Lung microvascular endothelial cell (primary cell): Measurements from ENCODE around the gene INHA. TPM values are rescaled to one million over a fixed set of nuclear protein-coding genes. Genes with fewer than 3 reads are reported as not detected.

Experiments used
- DNase-seq, 2 donors: peaks; one replicate each; pipeline versions ENCODE4 v3.0.0 to v3.0.0-alpha.2; 2010; ENCODE audit warnings: low read depth in 2 of 2
- total RNA-seq: library from RNA; depleted of rRNA; stranded (reverse); fragments of >200 nt; gene quantifications from 2 replicates; pipeline ENCODE4 v1.2.1, GENCODE V29; 2014

The INHA gene
- total RNA-seq: not detected in 2 replicates

GRCh38 chr2:219572237-219573001 is at the start of gene INHA:
TSS of gene INHA (plus strand) at chr2:219572310. CDS start at chr2:219572375, 65 bp downstream.
- DNase-seq: no peak

GRCh38 chr2:219523031-219523671 is 49.0 kb upstream of the INHA start:
- DNase-seq: no peak

- DNase-seq: no peak
Measured at GRCh38 chr2:219524817-219525216, 47.3 kb upstream of the INHA start.

- no peak for DNase-seq
Measured at GRCh38 chr2:219525533-219526232, 46.4 kb upstream of the INHA start.

- no peak for DNase-seq
Measured at GRCh38 chr2:219526320-219527075, 45.6 kb upstream of the INHA start.

- no peak for DNase-seq
Measured at GRCh38 chr2:219527076-219527394, 45.1 kb upstream of the INHA start.

GRCh38 chr2:219527472-219527871 is 44.6 kb upstream of the INHA start:
- no peak for DNase-seq

- peak; percentile 80 to 89 for DNase-seq
Measured at GRCh38 chr2:219530048-219530963, 41.8 kb upstream of the INHA start.

GRCh38 chr2:219531639-219532377 is 40.3 kb upstream of the INHA start:
- DNase-seq: no peak

GRCh38 chr2:219532378-219532649 is 39.8 kb upstream of the INHA start:
- no peak for DNase-seq

- DNase-seq: no peak
Measured at GRCh38 chr2:219533930-219534661, 38.0 kb upstream of the INHA start.

- DNase-seq: no peak
Measured at GRCh38 chr2:219536425-219536824, 35.7 kb upstream of the INHA start.

GRCh38 chr2:219536967-219537366 is 35.1 kb upstream of the INHA start:
- DNase-seq: no peak

- no peak for DNase-seq
Measured at GRCh38 chr2:219537657-219538488, 34.2 kb upstream of the INHA start.

- DNase-seq: no peak
Measured at GRCh38 chr2:219538504-219538951, 33.6 kb upstream of the INHA start.

- no peak for DNase-seq
Measured at GRCh38 chr2:219538956-219539788, 32.9 kb upstream of the INHA start.

- no peak for DNase-seq
Measured at GRCh38 chr2:219539926-219540678, 32.0 kb upstream of the INHA start.
